Trophoblast cell (in vitro differentiated cells and primary cell): ENCODE measurements around the gene ZNF208.

Experiments
- DNase-seq, 2 donors: peaks; one replicate each; pipeline ENCODE4 v3.0.0-alpha.2; 2016
- H2AFZ ChIP-seq: 2 replicates; pipeline ENCODE4 v1.6.1; 2013; ENCODE audit warnings: low read length, moderate library complexity, mild to moderate bottlenecking; ENCODE audit not compliant: insufficient read depth, poor library complexity
- H2AK5ac ChIP-seq: 2 replicates; pipeline ENCODE4 v1.6.1; 2013; ENCODE audit warnings: mild to moderate bottlenecking, low read length
- H2BK120ac ChIP-seq: 2 replicates; pipeline ENCODE4 v1.6.1; 2013; ENCODE audit warnings: low read length, mild to moderate bottlenecking, moderate library complexity; ENCODE audit not compliant: insufficient read depth, poor library complexity
- H2BK12ac ChIP-seq: 2 replicates; pipeline ENCODE4 v1.6.1; 2013; ENCODE audit warnings: mild to moderate bottlenecking, low read length, moderate library complexity
- H2BK5ac ChIP-seq: 2 replicates; pipeline ENCODE4 v1.6.1; 2013; ENCODE audit warnings: low read length, low read depth, moderate library complexity, mild to moderate bottlenecking; ENCODE audit not compliant: poor library complexity
- H3K14ac ChIP-seq: 2 replicates; pipeline ENCODE4 v1.6.1; 2013; ENCODE audit warnings: mild to moderate bottlenecking, low read length
- H3K18ac ChIP-seq: 2 replicates; pipeline ENCODE4 v1.6.1; 2013; ENCODE audit warnings: mild to moderate bottlenecking, low read length
- H3K23ac ChIP-seq: 2 replicates; pipeline ENCODE4 v1.6.1; 2013; ENCODE audit warnings: low read length
- H3K27ac ChIP-seq: 2 replicates; pipeline ENCODE4 v1.5.1; 2013; ENCODE audit warnings: low read depth, mild to moderate bottlenecking, inconsistent platforms, low read length, moderate library complexity
- H3K27me3 ChIP-seq: 2 replicates; pipeline ENCODE4 v1.6.1; 2013; ENCODE audit warnings: inconsistent platforms, mild to moderate bottlenecking, low read length, moderate library complexity; ENCODE audit not compliant: insufficient read depth
- H3K36me3 ChIP-seq, 2 experiments: 1 replicate in 1 of 2; 2 replicates in 1 of 2; pipeline ENCODE4 v1.6.1; 2013; ENCODE audit warnings: low read length in 2 of 2, mild to moderate bottlenecking in 2 of 2, moderate library complexity in 1 of 2; ENCODE audit not compliant: insufficient read depth in 2 of 2, control insufficient read depth in 1 of 2
- H3K4ac ChIP-seq: 2 replicates; pipeline ENCODE4 v1.6.1; 2013; ENCODE audit warnings: low read depth, mild to moderate bottlenecking, low read length, moderate library complexity
- H3K4me1 ChIP-seq, 2 experiments: 1 replicate in 1 of 2; 2 replicates in 1 of 2; pipeline ENCODE4 v1.6.1; 2013; ENCODE audit warnings: low read length in 2 of 2, mild to moderate bottlenecking in 2 of 2, moderate library complexity in 1 of 2; ENCODE audit not compliant: insufficient read depth in 2 of 2, control insufficient read depth in 1 of 2
- H3K4me2 ChIP-seq: 2 replicates; pipeline ENCODE4 v1.6.1; 2013; ENCODE audit warnings: inconsistent platforms, mild to moderate bottlenecking, low read length, moderate library complexity
- H3K4me3 ChIP-seq: 2 replicates; pipeline ENCODE4 v1.5.1; 2013; ENCODE audit warnings: mild to moderate bottlenecking, low read depth, low read length, inconsistent platforms
- H3K79me1 ChIP-seq: one replicate; pipeline ENCODE4 v1.6.1; 2013; ENCODE audit warnings: low read length
- H3K79me2 ChIP-seq: 2 replicates; pipeline ENCODE4 v1.6.1; 2013; ENCODE audit warnings: low read length, mild to moderate bottlenecking; ENCODE audit not compliant: control insufficient read depth, insufficient read depth, poor library complexity
- H3K9ac ChIP-seq: 2 replicates; pipeline ENCODE4 v1.6.1; 2013; ENCODE audit warnings: mild to moderate bottlenecking, low read length
- H3K9me3 ChIP-seq: 2 replicates; pipeline ENCODE4 v1.6.1; 2013; ENCODE audit warnings: low read depth, mild to moderate bottlenecking, control low read depth, inconsistent platforms, low read length; ENCODE audit not compliant: insufficient read depth
- H4K12ac ChIP-seq: 2 replicates; pipeline ENCODE4 v1.6.1; 2013; ENCODE audit warnings: low read depth, mild to moderate bottlenecking, low read length, moderate library complexity
- H4K8ac ChIP-seq: 2 replicates; pipeline ENCODE4 v1.6.1; 2013; ENCODE audit warnings: low read depth, mild to moderate bottlenecking, low read length, moderate library complexity
- H4K91ac ChIP-seq: one replicate; pipeline ENCODE4 v1.6.1; 2013; ENCODE audit warnings: low read depth, mild to moderate bottlenecking, low read length, moderate library complexity
- WGBS: extraction: QIAGEN DNeasy Blood & Tissue Kit; methylation state at CpG from one replicate; pipeline ENCODE4 v1.1.7; 2013; ENCODE audit warnings: missing lambda C conversion rate; ENCODE audit not compliant: insufficient read length, insufficient coverage; ENCODE audit errors: extremely low coverage; 5-methylcytosine and 5-hydroxymethylcytosine counted together

Gene ZNF208

GRCh38 chr19:21921691-21922180, 89.0 kb downstream of the ZNF208 start:
- no peak overlapping the region for H3K4ac ChIP-seq
- H3K18ac ChIP-seq = no peak overlapping the region
- DNase-seq = peak; percentile 91 to 92
- H3K27ac ChIP-seq = no peak overlapping the region
- no peaks in the 10 kb centered on the region for H3K36me3 ChIP-seq
- H3K23ac ChIP-seq = no peak overlapping the region
- H3K9me3 ChIP-seq = peaks cover 13% of the 10 kb centered on the region
- H3K4me1 ChIP-seq = no peaks in the 10 kb centered on the region
- WGBS = no CpG with 5 or more reads among the region's 3 CpGs
- no peak overlapping the region for H2AFZ ChIP-seq
- H2AK5ac ChIP-seq = no peak overlapping the region
- no peak overlapping the region for H3K14ac ChIP-seq
- no peak overlapping the region for H2BK12ac ChIP-seq
- no peak overlapping the region for H3K4me2 ChIP-seq
- H2BK120ac ChIP-seq = no peak overlapping the region
- H3K79me1 ChIP-seq = no peaks in the 10 kb centered on the region
- no peak overlapping the region for H3K4me3 ChIP-seq
- no peaks in the 10 kb centered on the region for H3K27me3 ChIP-seq
- no peak overlapping the region for H4K8ac ChIP-seq
- no peak overlapping the region for H4K12ac ChIP-seq
- H3K79me2 ChIP-seq = no peaks in the 10 kb centered on the region
- no peak overlapping the region for H4K91ac ChIP-seq
- no peak overlapping the region for H2BK5ac ChIP-seq
- no peak overlapping the region for H3K9ac ChIP-seq

DNA sequence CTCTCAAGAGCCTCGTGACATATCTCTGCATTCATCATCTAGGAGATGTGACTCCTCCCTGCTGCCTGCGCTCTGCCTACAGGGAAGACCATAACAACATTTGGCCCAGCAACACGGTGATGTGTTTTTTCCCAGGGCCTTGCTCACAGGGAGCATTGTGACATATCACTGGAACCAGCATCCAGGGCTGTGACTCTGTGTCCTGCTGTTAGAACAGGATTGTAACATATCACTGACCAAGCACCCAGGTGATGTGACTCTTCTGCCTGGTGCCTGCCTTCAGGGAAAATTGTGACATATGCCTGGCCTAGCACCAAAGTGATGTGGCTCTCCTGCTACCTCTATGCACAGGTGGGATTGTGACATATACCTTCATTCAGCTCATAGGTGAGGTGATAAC, 95.3 kb downstream of the ZNF208 start:
- no peak overlapping the region for H2BK12ac ChIP-seq
- H3K4ac ChIP-seq = no peak overlapping the region
- H3K9ac ChIP-seq = no peak overlapping the region
- H4K12ac ChIP-seq = no peak overlapping the region
- no peak overlapping the region for H2AK5ac ChIP-seq
- H4K8ac ChIP-seq = no peak overlapping the region
- H3K9me3 ChIP-seq = peaks cover 23% of the 10 kb centered on the region
- no peak overlapping the region for H2BK5ac ChIP-seq
- no peak overlapping the region for H2BK120ac ChIP-seq
- H3K23ac ChIP-seq = no peak overlapping the region
- H3K18ac ChIP-seq = no peak overlapping the region
- no peaks in the 10 kb centered on the region for H3K79me1 ChIP-seq
- no peaks in the 10 kb centered on the region for H3K27me3 ChIP-seq
- H4K91ac ChIP-seq = no peak overlapping the region
- H3K4me1 ChIP-seq = no peaks in the 10 kb centered on the region
- H3K14ac ChIP-seq = no peak overlapping the region
- no peak overlapping the region for H3K4me2 ChIP-seq
- no peak overlapping the region for H3K4me3 ChIP-seq
- WGBS = no CpG with 5 or more reads among the region's 3 CpGs
- H2AFZ ChIP-seq = no peak overlapping the region
- H3K36me3 ChIP-seq = no peaks in the 10 kb centered on the region
- no peaks in the 10 kb centered on the region for H3K79me2 ChIP-seq
- peak; percentile 95 to 96 for DNase-seq
- no peak overlapping the region for H3K27ac ChIP-seq

DNA sequence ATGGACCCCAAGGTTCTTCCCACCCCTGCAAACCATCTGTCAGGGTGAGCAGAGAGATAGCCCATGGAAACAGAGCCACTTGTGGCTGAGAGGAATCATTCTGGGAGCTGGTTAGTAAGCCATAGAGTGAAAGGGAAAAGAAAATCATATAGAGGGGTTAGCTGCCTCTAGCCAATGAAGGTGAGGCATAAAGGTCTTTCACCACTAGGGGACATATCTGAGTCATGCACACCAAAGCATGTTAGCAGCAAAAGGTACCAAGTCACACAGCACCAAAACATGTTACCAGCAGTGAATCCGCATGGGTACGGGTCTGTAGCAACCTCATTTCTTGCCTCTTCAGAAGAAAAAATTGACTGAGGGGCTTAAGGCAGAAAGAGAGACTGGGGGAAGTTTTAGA, 98.1 kb downstream of the ZNF208 start:
- Histone ChIP-seq H3K9me3 (peaks cover 28% of the 10 kb centered on the region), H4K12ac (no peak overlapping the region), H4K8ac (no peak overlapping the region), H3K79me1 (no peaks in the 10 kb centered on the region), H3K18ac (no peak overlapping the region), H3K23ac (no peak overlapping the region), H3K9ac (no peak overlapping the region), H3K27me3 (no peaks in the 10 kb centered on the region), H3K4me2 (no peak overlapping the region), H3K4me3 (no peak overlapping the region), H3K36me3 (no peaks in the 10 kb centered on the region), H3K4me1 (no peaks in the 10 kb centered on the region), H3K27ac (no peak overlapping the region), H3K79me2 (no peaks in the 10 kb centered on the region), H3K14ac (no peak overlapping the region), H2AFZ (no peak overlapping the region), H2BK5ac (no peak overlapping the region), H2BK12ac (no peak overlapping the region), H2BK120ac (no peak overlapping the region), H3K4ac (no peak overlapping the region), H4K91ac (no peak overlapping the region), H2AK5ac (no peak overlapping the region)
- no peak for DNase-seq
- no CpG with 5 or more reads among the region's 2 CpGs for WGBS

GRCh38 chr19:21910318-21910717, 100.4 kb downstream of the ZNF208 start:
- H3K14ac ChIP-seq = no peak overlapping the region
- H4K91ac ChIP-seq = no peak overlapping the region
- no peak overlapping the region for H3K4ac ChIP-seq
- no peak overlapping the region for H2BK120ac ChIP-seq
- no peak overlapping the region for H3K4me3 ChIP-seq
- no peaks in the 10 kb centered on the region for H3K4me1 ChIP-seq
- H2AK5ac ChIP-seq = no peak overlapping the region
- H4K12ac ChIP-seq = no peak overlapping the region
- H3K79me2 ChIP-seq = no peaks in the 10 kb centered on the region
- no peak overlapping the region for H3K27ac ChIP-seq
- H3K23ac ChIP-seq = no peak overlapping the region
- H4K8ac ChIP-seq = no peak overlapping the region
- no peak overlapping the region for H3K9ac ChIP-seq
- no peak overlapping the region for H2AFZ ChIP-seq
- H2BK12ac ChIP-seq = no peak overlapping the region
- no peak overlapping the region for H3K4me2 ChIP-seq
- peak; percentile 61 to 63 for DNase-seq
- WGBS = no CpG with 5 or more reads among the region's 2 CpGs
- no peaks in the 10 kb centered on the region for H3K36me3 ChIP-seq
- no peak overlapping the region for H3K18ac ChIP-seq
- H3K27me3 ChIP-seq = no peaks in the 10 kb centered on the region
- H2BK5ac ChIP-seq = no peak overlapping the region
- peaks cover 28% of the 10 kb centered on the region for H3K9me3 ChIP-seq
- no peaks in the 10 kb centered on the region for H3K79me1 ChIP-seq
